NB4 (cell line): ENCODE results near the gene CYFIP2.

Experiments used
- DNase-seq: peaks from one replicate; pipeline ENCODE4 v3.0.0; 2010; ENCODE audit warnings: low read depth
- H3K4me3 ChIP-seq: one replicate; pipeline ENCODE4 v1.5.1; 2011; ENCODE audit warnings: mild to moderate bottlenecking, low read depth, low read length, moderate library complexity
- MYC ChIP-seq: IDR thresholded peaks from 2 replicates; pipeline ENCODE4 v1.6.1; 2011; ENCODE audit warnings: low read depth, low read length
- POLR2A ChIP-seq: IDR thresholded peaks from 2 replicates; pipeline ENCODE4 v1.6.1; 2011; ENCODE audit warnings: mild to moderate bottlenecking; ENCODE audit not compliant: insufficient read length; ENCODE audit errors: extremely low read depth
- TF ChIP-seq, protein P1 (sequence below): IDR thresholded peaks from one replicate; pipeline ENCODE4 v1.5.1; 2012; ENCODE audit warnings: low read depth, low read length
- TF ChIP-seq, protein P2 (sequence below): IDR thresholded peaks from 2 replicates; pipeline ENCODE4 v1.6.1; 2011; ENCODE audit warnings: low read depth, low read length

The CYFIP2 gene

DNA sequence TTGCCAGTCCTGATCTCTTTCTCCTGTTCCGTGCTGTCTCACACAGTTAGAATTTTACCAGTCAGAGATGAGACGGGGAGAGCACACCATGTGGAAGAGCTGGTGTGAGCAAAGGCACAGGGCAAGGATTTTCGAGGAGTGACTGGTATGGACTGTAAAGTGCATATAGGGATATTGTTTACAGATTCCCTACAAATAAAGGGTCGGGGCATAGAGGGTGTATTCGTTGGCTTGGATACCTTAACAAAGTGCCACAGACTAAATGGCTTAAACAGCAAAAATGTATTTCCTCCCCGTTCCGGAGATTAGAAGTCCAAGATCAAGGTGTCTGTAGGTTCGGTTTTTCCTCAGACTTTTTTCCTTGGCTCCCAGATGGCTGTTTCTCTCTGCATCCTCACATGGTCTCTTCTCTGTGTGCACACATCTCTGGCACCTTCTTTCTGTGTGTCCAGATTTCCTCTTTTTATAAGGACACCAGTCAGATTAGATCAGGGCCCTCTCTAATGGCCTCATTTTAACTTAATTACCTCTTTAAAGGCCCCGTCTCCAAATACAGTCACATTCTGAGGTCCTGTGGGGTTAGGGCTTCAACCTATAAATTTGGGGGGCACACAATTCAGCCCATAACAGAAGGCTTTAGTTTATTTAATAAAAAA is 23.4 kb downstream of the CYFIP2 start:
- TF ChIP-seq, protein P1, sequence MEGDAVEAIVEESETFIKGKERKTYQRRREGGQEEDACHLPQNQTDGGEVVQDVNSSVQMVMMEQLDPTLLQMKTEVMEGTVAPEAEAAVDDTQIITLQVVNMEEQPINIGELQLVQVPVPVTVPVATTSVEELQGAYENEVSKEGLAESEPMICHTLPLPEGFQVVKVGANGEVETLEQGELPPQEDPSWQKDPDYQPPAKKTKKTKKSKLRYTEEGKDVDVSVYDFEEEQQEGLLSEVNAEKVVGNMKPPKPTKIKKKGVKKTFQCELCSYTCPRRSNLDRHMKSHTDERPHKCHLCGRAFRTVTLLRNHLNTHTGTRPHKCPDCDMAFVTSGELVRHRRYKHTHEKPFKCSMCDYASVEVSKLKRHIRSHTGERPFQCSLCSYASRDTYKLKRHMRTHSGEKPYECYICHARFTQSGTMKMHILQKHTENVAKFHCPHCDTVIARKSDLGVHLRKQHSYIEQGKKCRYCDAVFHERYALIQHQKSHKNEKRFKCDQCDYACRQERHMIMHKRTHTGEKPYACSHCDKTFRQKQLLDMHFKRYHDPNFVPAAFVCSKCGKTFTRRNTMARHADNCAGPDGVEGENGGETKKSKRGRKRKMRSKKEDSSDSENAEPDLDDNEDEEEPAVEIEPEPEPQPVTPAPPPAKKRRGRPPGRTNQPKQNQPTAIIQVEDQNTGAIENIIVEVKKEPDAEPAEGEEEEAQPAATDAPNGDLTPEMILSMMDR: no peak
- TF ChIP-seq MYC (no peak), POLR2A (no peak)
- TF ChIP-seq, protein P2, sequence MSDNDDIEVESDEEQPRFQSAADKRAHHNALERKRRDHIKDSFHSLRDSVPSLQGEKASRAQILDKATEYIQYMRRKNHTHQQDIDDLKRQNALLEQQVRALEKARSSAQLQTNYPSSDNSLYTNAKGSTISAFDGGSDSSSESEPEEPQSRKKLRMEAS: no peak
- no peak overlapping the region for H3K4me3 ChIP-seq
- DNase-seq: no peak

DNA sequence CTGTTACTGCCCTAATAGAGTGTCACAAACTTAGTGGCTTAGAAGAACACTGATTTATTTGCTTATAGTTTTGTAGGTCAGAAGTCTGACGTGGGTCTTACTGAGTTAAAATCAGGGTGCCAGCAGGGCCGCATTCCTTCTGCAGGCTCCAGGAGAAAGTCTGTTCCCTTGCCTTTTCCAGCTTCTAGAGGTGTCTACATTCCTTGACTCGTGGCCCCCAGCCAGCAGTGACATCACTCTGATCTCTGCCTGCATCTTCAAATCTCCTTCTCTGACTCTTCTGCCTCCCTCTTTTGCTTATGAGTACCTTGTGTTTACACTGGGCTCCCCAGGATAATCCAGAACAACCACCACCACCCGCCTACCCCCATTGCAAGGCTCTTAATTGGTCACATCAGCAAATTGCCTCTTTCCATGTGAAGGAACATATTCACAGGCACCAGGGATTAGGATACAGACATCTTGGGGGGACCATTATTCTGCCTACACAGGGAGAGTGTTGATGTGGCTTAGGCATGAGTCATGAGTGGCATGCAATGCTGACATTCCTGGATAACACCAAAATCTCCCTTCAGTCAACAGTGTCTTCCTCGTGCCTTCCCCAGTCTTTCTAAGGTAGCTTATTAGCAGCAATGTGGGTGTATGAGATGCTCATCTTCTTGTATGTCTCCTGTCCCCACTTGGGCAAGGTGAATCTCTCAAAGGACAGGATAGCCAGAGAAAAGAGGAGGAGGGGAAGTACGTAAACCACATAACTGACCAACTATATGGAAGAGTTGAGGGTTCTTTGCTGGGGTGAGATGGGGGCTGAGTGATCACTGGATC is 24.4 kb downstream of the CYFIP2 start:
- no peak overlapping the region for H3K4me3 ChIP-seq
- TF ChIP-seq, protein P1: no peak
- no peak for TF ChIP-seq POLR2A
- TF ChIP-seq, protein P2: no peak
- no peak for TF ChIP-seq MYC
- DNase-seq: no peak

DNA sequence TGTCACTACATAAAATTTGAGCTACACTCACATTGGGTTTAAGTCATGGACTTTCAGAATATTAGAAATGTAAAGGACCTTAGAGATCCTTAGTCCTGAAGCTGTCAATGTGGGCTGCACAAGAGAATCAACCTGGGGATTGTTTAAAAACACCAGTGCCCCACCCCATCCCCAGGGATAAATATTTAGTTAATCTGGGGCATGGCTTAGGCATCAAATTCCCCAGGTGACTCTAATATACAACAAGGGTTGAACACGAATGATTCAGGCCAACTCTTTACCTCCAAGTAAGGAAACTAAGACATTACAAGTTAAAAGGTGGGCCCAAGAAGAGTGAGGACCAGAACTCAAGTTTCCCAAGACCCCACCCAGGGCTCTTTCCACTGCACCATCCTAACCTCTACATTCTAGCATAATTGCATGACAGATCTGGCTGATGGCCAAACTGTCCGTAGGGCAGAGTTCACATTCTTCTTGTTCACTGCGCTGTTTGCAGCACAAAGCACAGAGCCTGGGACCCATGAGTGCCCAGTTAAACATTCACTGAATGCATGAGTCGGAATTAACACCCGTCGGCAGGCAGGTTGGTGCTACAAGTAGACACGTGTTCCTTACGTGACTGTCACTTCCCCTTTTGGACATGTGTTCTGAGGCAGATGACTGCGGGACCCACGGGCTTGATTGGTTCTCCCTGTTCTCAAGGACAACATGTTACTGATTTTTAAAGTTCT is 25.2 kb downstream of the CYFIP2 start:
- TF ChIP-seq MYC (peak; percentile 11; the same call in 1 of the 2 replicates), POLR2A (no peak)
- TF ChIP-seq, protein P2: peak; percentile 67
- TF ChIP-seq, protein P1: no peak
- H3K4me3 ChIP-seq: no peak overlapping the region
- DNase-seq: peak; percentile 26

DNA sequence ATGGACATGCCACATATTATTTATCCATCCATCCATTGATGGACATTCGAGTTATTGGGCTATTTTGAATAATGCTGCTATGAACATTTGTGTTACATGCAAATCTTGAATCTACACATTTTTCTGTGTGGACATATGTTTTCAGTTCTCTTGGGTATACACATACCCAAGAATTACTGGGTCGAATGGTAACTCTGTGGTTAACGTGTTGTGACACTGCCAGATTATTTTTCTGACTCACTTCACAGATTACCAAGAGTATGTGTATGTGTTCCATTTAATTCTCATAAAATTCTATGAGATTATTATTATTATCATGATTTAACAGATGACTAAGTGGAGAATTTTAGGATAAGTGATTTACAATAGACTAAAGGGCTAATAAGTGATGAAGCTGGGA is 26.7 kb downstream of the CYFIP2 start:
- DNase-seq: no peak
- TF ChIP-seq, protein P1: no peak
- no peak for TF ChIP-seq MYC
- no peak for TF ChIP-seq POLR2A
- TF ChIP-seq, protein P2: no peak

DNA sequence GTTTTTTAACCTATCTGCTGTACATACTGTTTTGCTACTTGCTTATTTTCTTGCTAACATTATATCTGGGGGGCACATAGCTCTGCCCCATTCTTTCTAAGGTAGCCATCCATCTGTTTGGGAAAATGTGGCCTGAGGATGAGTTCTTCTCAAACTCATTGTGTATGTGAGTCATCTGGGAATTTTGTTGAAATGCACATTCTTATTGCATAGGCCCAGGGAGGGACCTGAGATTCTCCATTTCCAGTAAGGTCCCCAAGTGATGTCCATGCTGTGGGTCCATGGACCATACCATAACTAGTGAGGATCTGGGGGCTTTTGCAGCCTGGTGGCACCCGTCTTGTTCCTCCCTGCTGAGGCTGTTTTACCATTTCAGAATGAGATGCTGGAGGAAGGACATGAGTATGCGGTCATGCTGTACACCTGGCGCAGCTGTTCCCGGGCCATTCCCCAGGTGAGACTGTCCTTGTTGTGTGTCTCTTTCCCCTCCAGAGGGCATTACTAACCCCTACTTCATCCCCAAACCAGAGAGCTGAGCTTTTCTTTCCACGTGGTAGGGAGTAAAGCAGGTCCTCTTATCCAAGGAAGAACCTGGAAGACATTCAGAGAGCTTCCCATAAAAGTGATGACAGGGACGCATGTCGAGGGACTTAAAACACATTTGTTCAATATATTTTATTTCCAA is 28.6 kb downstream of the CYFIP2 start:
- H3K4me3 ChIP-seq: no peak overlapping the region
- no peak for DNase-seq
- TF ChIP-seq POLR2A (no peak), MYC (no peak)
- TF ChIP-seq, protein P1: no peak
- TF ChIP-seq, protein P2: no peak

More for the DNA sequence above, 26.7 kb downstream of the CYFIP2 start:
- H3K4me3 ChIP-seq: no peak overlapping the region
